ENCODE measurements around the gene MTHFD2. TPM values are rescaled to one million over a fixed set of nuclear protein-coding genes. Genes with fewer than 3 reads are reported as not detected.

MTHFD2 gene
- total and polyA plus RNA-seq, 4 donors = 55.7 to 180 (median 127) TPM

DNA sequence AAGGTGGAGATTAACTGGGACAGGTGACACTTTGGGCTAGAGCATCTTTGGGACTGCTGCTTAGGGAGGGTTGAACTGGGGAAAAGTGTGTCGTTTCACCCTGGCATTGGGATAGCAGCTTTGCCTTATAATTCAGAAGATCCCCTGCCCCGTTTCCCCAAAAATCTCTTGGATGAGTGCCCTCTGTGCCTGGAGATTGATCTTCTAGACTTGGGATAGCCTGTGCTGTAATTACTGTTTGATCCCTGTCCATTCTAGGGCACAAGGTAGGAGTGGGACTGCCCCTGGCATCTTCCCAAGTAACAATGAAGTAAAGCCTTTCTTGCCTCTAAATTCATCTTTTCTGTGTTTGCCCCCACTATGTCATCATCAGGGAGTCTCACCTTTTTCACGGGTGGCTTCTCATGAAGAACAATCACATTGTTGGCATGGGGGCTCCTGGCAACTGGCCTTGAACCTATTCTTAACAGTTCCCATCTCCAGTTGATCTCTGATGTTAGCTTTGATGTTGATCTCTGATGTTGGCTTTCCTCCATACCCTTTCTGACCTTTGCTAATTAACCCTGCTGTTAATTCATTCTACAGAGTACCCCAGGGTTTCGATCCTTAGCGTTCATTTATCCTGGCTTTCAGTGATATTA is 21.6 kb downstream of the MTHFD2 start:
- no peak overlapping the region for H3K27ac ChIP-seq (ENCODE audit: low read depth in 1 of 2, low read length in 2 of 2)
- no peak for DNase-seq
- intact Hi-C loops (cut with DNase I) = no loop called here
- H3K9me3 ChIP-seq (ENCODE audit: control insufficient read depth, low read length) = no peaks in the 10 kb centered on the region
- H3K27me3 ChIP-seq (ENCODE audit: control insufficient read depth in 1 of 2, insufficient read depth in 2 of 2, low read length in 1 of 2) = no peaks in the 10 kb centered on the region
- no peak overlapping the region for H3K4me3 ChIP-seq (ENCODE audit: low read length in 2 of 2)
- peaks cover 3% of the 10 kb centered on the region in 2 donors for H3K4me1 ChIP-seq (ENCODE audit: control insufficient read depth in 1 of 2, insufficient read depth in 2 of 2, low read length in 2 of 2)
- 86 to 90% methylated on average over 5 of the region's 5 CpGs for WGBS, 2 donors
- ATAC-seq (ENCODE audit: low FRiP score) = no peak
- peaks cover 0 to 10% of the 10 kb centered on the region in 2 donors for H3K36me3 ChIP-seq (ENCODE audit: control insufficient read depth in 1 of 2, insufficient read depth in 2 of 2, low read length in 1 of 2)

DNA sequence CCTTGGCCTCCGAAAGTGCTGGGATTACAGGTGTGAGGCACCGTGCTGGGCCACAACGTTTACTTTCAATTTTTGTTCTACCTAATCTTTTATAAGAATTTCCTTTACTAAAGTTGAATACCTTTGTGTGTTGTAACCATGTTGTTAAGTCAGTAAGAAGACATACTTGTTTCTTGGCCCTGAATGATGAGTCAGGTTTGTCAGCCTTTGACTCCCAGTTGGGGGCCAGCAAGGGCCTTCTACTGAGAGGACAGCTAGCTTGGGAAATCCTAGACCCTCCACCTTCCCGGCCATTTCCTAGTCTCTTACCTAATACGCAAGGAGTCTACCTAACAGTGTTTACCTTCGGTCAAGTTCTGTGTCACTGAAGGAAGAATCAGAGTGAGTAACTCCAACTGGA is 22.7 kb downstream of the MTHFD2 start:
- H3K27ac ChIP-seq (ENCODE audit: low read depth in 1 of 2, low read length in 2 of 2) = no peak overlapping the region
- H3K4me3 ChIP-seq (ENCODE audit: low read length in 2 of 2) = no peak overlapping the region
- ATAC-seq (ENCODE audit: low FRiP score) (no peak), DNase-seq (no peak)
- H3K4me1 ChIP-seq (ENCODE audit: control insufficient read depth in 1 of 2, insufficient read depth in 2 of 2, low read length in 2 of 2) = peaks cover 3% of the 10 kb centered on the region in 2 donors
- 96 to 97% methylated on average over 6 of the region's 6 CpGs for WGBS, 2 donors
- peaks cover 0 to 10% of the 10 kb centered on the region in 2 donors for H3K36me3 ChIP-seq (ENCODE audit: control insufficient read depth in 1 of 2, insufficient read depth in 2 of 2, low read length in 1 of 2)
- intact Hi-C loops (cut with DNase I) = no loop called here
- H3K27me3 ChIP-seq (ENCODE audit: control insufficient read depth in 1 of 2, insufficient read depth in 2 of 2, low read length in 1 of 2) = no peaks in the 10 kb centered on the region
- no peaks in the 10 kb centered on the region for H3K9me3 ChIP-seq (ENCODE audit: control insufficient read depth, low read length)

DNA sequence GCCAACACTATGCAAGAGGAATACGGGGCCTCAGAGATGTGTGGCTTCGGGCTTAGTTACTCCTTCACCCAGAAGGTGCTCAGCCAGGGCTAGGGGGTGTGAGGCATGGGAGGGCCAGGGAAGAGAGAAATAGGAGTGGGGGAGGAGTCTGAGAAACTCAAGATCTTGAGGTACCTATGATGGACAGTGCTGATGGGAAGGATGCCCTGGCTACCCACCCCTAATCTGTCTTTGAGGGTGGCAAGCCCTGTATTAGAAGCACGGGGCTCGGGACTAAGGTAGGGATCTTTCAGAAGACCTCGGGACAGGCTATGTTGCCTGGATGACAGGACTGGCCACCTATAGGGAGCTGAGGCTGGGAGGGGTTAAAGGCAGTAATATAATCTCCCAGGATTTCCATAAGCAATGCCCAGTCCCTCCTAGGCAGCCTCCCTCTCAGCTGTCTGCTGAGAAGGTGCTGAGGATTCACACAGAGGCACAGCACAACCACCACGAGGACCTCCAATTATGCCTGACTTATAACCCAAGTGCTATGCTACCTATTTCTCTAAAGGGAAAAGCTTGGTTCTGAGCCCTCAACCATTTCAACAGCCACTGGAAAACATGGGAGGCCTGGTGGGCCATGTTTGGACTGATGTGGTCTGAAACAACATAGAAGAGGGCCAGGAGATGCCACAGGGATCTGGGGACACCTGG is 23.3 kb downstream of the MTHFD2 start:
- Histone ChIP-seq H3K9me3 (ENCODE audit: control insufficient read depth, low read length) (no peaks in the 10 kb centered on the region), H3K27me3 (ENCODE audit: control insufficient read depth in 1 of 2, insufficient read depth in 2 of 2, low read length in 1 of 2) (no peaks in the 10 kb centered on the region), H3K27ac (ENCODE audit: low read depth in 1 of 2, low read length in 2 of 2) (no peak overlapping the region), H3K4me1 (ENCODE audit: control insufficient read depth in 1 of 2, insufficient read depth in 2 of 2, low read length in 2 of 2) (peaks cover 3% of the 10 kb centered on the region in 2 donors), H3K4me3 (ENCODE audit: low read length in 2 of 2) (no peak overlapping the region), H3K36me3 (ENCODE audit: control insufficient read depth in 1 of 2, insufficient read depth in 2 of 2, low read length in 1 of 2) (peaks cover 0 to 10% of the 10 kb centered on the region in 2 donors)
- intact Hi-C loops (cut with DNase I) = no loop called here
- DNase-seq (no peak), ATAC-seq (ENCODE audit: low FRiP score) (no peak)
- 91 to 93% methylated on average over 6 of the region's 6 CpGs for WGBS, 2 donors

DNA sequence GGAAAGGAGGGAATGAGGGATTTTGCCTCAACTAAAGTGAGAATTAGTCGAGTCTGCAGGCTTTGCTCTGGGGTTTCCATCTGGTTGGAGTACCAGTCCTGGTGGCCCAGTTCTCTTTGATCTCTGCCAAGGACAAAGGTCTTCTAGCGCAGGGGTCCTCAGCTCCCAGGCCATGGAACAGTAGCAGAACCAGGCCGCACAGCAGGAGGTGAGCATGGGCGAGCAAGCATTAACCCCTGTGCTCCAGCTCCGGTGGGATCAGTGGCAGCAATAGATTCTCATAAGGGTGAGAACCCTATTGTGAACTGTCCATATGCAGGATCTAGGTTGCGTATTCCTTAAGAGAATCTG is 23.9 kb downstream of the MTHFD2 start:
- WGBS, 2 donors = 87 to 92% methylated on average over 6 of the region's 6 CpGs
- intact Hi-C loops (cut with DNase I) = no loop called here
- peaks cover 0 to 10% of the 10 kb centered on the region in 2 donors for H3K36me3 ChIP-seq (ENCODE audit: control insufficient read depth in 1 of 2, insufficient read depth in 2 of 2, low read length in 1 of 2)

DNA sequence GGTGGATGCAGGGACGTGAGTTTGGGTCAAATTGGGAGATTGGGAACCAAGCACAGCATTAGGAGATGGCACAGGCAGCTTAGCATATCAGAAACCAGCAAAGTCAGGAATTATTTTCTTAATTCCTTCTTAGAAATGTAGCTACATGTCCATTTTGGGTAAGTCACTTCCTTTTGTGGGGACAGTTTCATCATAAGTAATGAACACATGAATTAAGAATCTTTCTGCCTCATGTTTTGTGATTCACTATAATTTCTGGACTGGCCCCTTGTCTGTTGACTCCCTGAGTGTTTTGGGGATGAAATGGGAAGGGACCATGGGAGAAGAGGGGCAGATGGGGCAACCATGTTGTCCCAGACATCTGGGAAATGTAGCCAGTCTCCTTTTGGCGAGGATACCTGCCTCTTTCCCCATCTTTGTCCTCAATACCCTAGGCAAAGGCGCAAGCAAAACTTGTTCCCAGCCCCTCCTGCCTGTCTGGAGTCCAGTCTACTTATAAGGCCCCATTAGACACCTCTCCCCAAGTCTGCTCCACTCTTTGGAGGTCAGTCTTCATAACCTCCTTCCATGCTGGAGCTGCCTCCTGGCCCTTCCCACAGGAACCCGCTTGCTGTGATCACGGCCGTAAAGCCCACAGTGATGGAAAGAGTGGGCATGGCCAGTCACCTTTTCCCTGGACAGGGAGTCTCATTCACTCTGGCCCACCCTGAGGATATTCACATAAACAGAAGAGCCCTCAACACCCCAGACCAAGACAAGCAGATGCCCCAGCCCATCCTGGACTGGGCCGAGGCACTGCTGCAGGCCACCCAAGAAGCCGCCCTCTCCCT is 25.7 kb downstream of the MTHFD2 start:
- Histone ChIP-seq H3K4me1 (ENCODE audit: control insufficient read depth in 1 of 2, insufficient read depth in 2 of 2, low read length in 2 of 2) (peaks cover 3% of the 10 kb centered on the region in 2 donors), H3K36me3 (ENCODE audit: control insufficient read depth in 1 of 2, insufficient read depth in 2 of 2, low read length in 1 of 2) (peaks cover 0 to 6% of the 10 kb centered on the region in 2 donors), H3K9me3 (ENCODE audit: control insufficient read depth, low read length) (no peaks in the 10 kb centered on the region), H3K4me3 (ENCODE audit: low read length in 2 of 2) (no peak overlapping the region), H3K27me3 (ENCODE audit: control insufficient read depth in 1 of 2, insufficient read depth in 2 of 2, low read length in 1 of 2) (no peaks in the 10 kb centered on the region), H3K27ac (ENCODE audit: low read depth in 1 of 2, low read length in 2 of 2) (no peak overlapping the region)
- ATAC-seq (ENCODE audit: low FRiP score) = no peak
- DNase-seq = no peak
- WGBS, 2 donors = 94 to 96% methylated on average over 8 of the region's 8 CpGs
- intact Hi-C loops (cut with DNase I) = loop anchor here in 1 of 2 donors (2.0 kb wide), 1 partner anchor 15 kb away; no protein-coding TSS in a partner anchor

More for the DNA sequence above, 23.9 kb downstream of the MTHFD2 start:
- Histone ChIP-seq H3K9me3 (ENCODE audit: control insufficient read depth, low read length) (no peaks in the 10 kb centered on the region), H3K27ac (ENCODE audit: low read depth in 1 of 2, low read length in 2 of 2) (no peak overlapping the region), H3K27me3 (ENCODE audit: control insufficient read depth in 1 of 2, insufficient read depth in 2 of 2, low read length in 1 of 2) (no peaks in the 10 kb centered on the region), H3K4me1 (ENCODE audit: control insufficient read depth in 1 of 2, insufficient read depth in 2 of 2, low read length in 2 of 2) (peaks cover 3% of the 10 kb centered on the region in 2 donors), H3K4me3 (ENCODE audit: low read length in 2 of 2) (no peak overlapping the region)
- no peak for ATAC-seq (ENCODE audit: low FRiP score)
- no peak for DNase-seq

DNA sequence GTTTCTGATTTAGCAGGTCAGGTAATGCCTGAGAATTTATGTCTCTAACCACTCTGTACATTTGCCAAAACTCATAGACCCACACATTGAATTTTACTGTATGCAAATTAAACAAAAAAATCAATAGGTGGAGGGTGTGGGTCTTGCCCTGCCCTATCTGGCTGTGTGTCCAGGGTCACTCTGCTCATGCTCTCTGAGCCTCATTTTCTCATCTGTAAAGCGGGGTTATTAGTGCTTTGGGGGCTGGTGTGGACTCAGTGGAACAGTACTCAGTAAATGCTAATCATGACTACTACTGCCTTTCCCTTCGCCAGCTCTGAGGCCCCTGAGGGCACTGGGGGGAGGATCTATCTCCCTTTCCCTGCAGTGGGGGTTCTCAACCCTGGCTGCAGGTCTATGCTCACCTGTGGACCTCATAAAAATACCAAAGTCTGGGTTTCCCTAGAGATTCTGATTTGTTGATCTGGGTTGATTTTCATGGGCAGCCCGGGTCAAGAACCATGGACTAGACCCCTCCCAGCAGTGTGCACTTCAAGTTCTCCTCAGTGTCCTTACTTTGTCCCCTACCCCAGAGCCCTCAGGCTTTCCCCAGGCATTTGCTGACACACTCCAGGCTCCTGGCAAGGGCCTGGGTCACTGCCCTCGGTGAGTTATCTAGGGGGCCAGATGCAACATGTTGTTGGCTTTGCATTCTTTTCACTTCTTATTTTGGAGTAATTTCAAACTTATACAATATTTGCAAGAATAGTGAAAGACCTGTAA is 27.5 kb downstream of the MTHFD2 start:
- intact Hi-C loops (cut with DNase I) = loop anchor here in 1 of 2 donors (2.0 kb wide), 1 partner anchor 17 kb away; no protein-coding TSS in a partner anchor
- no peak overlapping the region for H3K4me3 ChIP-seq (ENCODE audit: low read length in 2 of 2)
- peak overlapping the region in 1 of 2 donors; percentile 73 for H3K27ac ChIP-seq (ENCODE audit: low read depth in 1 of 2, low read length in 2 of 2)
- WGBS, 2 donors = 42 to 50% methylated on average over 4 of the region's 4 CpGs
- no peaks in the 10 kb centered on the region for H3K27me3 ChIP-seq (ENCODE audit: control insufficient read depth in 1 of 2, insufficient read depth in 2 of 2, low read length in 1 of 2)
- H3K9me3 ChIP-seq (ENCODE audit: control insufficient read depth, low read length) = no peaks in the 10 kb centered on the region
- H3K36me3 ChIP-seq (ENCODE audit: control insufficient read depth in 1 of 2, insufficient read depth in 2 of 2, low read length in 1 of 2) = no peaks in the 10 kb centered on the region
- DNase-seq (no peak), ATAC-seq (ENCODE audit: low FRiP score) (no peak)
- peaks cover 3% of the 10 kb centered on the region in 2 donors for H3K4me1 ChIP-seq (ENCODE audit: control insufficient read depth in 1 of 2, insufficient read depth in 2 of 2, low read length in 2 of 2)

DNA sequence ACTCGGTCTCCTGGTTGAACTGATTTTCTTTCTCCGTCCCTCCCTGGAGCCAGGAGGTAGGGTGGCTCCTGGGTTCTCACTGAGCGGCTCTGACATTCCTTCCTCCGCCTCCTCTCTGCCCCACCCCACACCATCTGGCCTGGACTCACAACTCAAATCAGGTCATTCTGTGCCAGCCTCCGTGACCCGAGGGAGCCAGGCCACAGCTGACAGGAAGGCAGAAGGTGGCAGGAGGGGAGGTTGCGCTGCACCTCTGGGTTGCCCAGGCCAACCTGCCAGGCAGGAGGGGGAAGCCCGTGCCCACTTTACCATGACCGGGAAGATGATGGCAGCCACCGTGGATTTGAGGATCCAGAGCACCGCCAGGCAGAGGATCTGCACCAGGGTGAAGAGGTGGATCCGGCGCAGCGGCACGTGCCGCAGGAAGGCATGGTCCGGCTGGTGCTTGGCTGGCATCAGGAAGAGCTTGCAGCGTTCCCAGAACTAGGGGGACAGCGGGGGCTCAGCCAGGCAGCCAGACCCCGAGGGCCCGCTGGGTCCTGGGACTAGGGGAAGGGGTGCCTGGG is 28.3 kb downstream of the MTHFD2 start:
- Histone ChIP-seq H3K36me3 (ENCODE audit: control insufficient read depth in 1 of 2, insufficient read depth in 2 of 2, low read length in 1 of 2) (no peaks in the 10 kb centered on the region), H3K27me3 (ENCODE audit: control insufficient read depth in 1 of 2, insufficient read depth in 2 of 2, low read length in 1 of 2) (no peaks in the 10 kb centered on the region), H3K27ac (ENCODE audit: low read depth in 1 of 2, low read length in 2 of 2) (peak overlapping the region; percentile 38 to 69), H3K9me3 (ENCODE audit: control insufficient read depth, low read length) (no peaks in the 10 kb centered on the region), H3K4me3 (ENCODE audit: low read length in 2 of 2) (no peak overlapping the region), H3K4me1 (ENCODE audit: control insufficient read depth in 1 of 2, insufficient read depth in 2 of 2, low read length in 2 of 2) (peaks cover 3% of the 10 kb centered on the region in 2 donors)
- ATAC-seq (ENCODE audit: low FRiP score) (peak; percentile 33), DNase-seq (peak in 1 of 2 donors; percentile 77)
- 22 to 23% methylated on average over 21 of the region's 21 CpGs for WGBS, 2 donors
- intact Hi-C loops (cut with DNase I) = no loop called here

DNA sequence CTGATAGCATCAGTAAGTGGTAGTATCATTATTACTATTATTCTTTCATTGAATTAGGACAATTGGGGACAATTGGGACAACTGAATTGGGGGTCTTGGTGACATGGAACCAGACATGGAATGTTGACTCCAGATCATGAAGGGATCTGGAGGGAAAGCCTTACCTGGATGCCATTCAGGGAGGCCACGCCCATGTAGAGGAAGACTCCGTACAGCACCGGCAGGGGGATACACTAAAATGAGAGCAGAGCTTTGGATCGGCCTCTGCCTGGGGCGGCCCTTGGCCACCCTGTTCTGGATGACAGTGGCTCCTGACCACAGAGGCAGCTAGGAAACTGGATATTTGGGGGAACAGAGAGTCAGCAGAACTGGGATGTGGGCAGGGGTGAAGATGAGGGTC is 29.2 kb downstream of the MTHFD2 start:
- H3K27me3 ChIP-seq (ENCODE audit: control insufficient read depth in 1 of 2, insufficient read depth in 2 of 2, low read length in 1 of 2) = no peaks in the 10 kb centered on the region
- intact Hi-C loops (cut with DNase I) = no loop called here

More for the DNA sequence above, 29.2 kb downstream of the MTHFD2 start:
- H3K36me3 ChIP-seq (ENCODE audit: control insufficient read depth in 1 of 2, insufficient read depth in 2 of 2, low read length in 1 of 2) = no peaks in the 10 kb centered on the region
- no peak overlapping the region for H3K27ac ChIP-seq (ENCODE audit: low read depth in 1 of 2, low read length in 2 of 2)
- 92 to 96% methylated on average over 5 of the region's 5 CpGs for WGBS, 2 donors
- H3K4me1 ChIP-seq (ENCODE audit: control insufficient read depth in 1 of 2, insufficient read depth in 2 of 2, low read length in 2 of 2) = peaks cover 3% of the 10 kb centered on the region in 2 donors
- no peaks in the 10 kb centered on the region for H3K9me3 ChIP-seq (ENCODE audit: control insufficient read depth, low read length)
- DNase-seq (no peak), ATAC-seq (ENCODE audit: low FRiP score) (no peak)
- H3K4me3 ChIP-seq (ENCODE audit: low read length in 2 of 2) = no peak overlapping the region
